GM12872 (cell line): Measurements from ENCODE around the gene USH1G.

Experiments
- TF ChIP-seq, protein P1 (sequence below): IDR thresholded peaks from 3 replicates; pipeline ENCODE4 v1.5.1; 2011; ENCODE audit warnings: low read depth, mild to moderate bottlenecking, low read length, moderate library complexity; ENCODE audit not compliant: insufficient read depth

The USH1G gene

DNA sequence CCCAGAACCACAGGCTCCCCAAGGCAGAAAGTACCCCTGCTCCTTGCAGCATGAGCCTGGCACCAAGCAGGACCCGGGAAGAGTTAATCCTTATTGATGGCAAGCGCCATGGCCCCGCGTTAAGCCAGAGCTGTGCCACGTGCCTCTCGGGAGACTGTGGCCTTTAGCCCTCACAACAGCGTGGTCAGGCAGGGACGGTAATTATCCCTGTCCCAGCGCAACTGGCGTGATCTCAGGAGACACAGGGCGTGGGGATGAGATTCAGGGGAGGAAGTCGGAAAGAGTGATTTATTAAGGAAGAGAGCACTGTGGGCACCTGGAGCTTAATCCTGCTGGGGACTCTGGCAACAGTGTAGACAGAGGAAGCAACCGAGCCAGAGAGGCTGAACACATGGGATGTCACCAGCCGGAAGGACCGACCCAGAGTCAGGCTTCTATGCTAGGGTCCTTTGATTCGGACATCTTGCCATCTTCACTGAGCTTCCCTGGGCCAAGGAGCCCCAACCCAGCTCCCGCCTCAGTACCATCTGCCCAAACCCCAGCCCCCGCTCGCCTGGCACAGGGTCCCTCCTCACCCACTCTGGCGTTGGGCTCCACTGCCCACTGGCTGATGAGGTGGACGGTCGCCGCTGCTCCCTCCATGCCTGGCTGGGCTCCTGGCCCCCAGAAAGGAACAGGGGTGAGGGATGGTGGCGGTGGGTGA lies 29.5 kb upstream of the USH1G start:
- TF ChIP-seq, protein P1, sequence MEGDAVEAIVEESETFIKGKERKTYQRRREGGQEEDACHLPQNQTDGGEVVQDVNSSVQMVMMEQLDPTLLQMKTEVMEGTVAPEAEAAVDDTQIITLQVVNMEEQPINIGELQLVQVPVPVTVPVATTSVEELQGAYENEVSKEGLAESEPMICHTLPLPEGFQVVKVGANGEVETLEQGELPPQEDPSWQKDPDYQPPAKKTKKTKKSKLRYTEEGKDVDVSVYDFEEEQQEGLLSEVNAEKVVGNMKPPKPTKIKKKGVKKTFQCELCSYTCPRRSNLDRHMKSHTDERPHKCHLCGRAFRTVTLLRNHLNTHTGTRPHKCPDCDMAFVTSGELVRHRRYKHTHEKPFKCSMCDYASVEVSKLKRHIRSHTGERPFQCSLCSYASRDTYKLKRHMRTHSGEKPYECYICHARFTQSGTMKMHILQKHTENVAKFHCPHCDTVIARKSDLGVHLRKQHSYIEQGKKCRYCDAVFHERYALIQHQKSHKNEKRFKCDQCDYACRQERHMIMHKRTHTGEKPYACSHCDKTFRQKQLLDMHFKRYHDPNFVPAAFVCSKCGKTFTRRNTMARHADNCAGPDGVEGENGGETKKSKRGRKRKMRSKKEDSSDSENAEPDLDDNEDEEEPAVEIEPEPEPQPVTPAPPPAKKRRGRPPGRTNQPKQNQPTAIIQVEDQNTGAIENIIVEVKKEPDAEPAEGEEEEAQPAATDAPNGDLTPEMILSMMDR = no peak

GRCh38 chr17:74951680-74952421 lies 28.8 kb upstream of the USH1G start:
- TF ChIP-seq, protein P1 = no peak

- TF ChIP-seq, protein P1 = no peak
These were observed 28.0 kb upstream of the USH1G start for GRCh38 chr17:74951065-74951464.

DNA sequence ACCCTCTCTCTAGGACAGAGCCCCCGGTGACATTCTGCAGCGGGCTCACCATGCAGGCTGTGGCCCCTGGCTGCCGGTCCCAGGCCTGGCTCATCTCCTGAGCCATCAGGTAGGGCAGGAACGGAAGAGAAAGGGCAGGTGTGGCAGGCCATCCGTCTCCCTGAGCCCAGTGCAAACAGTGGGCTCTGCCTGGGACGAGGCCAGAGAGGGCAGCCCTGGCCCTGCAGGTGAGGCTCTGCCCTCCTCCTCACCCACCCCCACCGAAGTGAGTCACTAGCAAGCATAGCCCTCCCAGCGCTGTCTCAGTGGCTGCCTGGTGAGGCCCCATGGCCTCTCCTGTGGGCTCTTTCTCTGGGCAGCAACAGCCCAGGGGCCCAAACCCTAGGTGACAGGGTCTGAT lies 27.2 kb upstream of the USH1G start:
- TF ChIP-seq, protein P1 = no peak

GRCh38 chr17:74949455-74950115 lies 26.5 kb upstream of the USH1G start:
- TF ChIP-seq, protein P1 = no peak

DNA sequence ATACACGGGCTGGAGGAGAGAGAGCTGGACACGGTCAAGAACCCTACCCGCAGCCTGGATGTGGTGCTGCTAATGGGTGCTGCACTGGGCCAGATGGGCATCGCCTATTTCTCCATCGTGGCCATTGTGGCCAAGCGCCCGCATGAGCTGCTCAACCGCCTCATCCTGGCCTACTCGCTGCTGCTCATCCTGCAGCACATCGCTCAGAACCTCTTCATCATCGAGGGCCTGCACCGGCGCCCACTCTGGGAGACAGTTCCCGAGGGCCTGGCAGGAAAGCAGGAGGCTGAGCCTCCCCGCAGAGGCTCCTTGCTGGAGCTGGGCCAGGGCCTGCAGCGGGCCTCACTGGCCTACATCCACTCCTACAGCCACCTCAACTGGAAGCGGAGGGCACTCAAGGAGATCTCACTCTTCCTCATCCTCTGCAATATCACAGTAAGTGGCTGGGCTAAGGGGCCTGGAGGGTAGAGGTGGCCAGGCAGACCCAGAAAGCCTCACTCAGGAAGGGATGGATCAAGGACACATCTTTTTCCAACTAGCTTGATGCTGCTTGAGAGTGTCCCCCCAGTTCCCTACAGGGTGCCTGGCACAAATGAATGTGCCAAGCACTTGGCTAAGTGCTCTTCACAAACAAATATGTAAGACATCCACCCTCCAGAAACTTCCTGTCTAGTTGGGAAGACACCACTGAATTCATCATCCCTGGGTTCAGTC lies 24.1 kb upstream of the USH1G start:
- TF ChIP-seq, protein P1 = no peak

GRCh38 chr17:74946641-74947040 lies 23.6 kb upstream of the USH1G start:
- TF ChIP-seq, protein P1 = no peak
